HEK293 (cell line): ENCODE measurements around the gene ATF1.

Experiments used
- CTCF ChIP-seq: fragments of 450-650 bp; formaldehyde crosslinking; IDR thresholded peaks from 2 replicates; pipeline ENCODE4 v1.5.1; 2016; ENCODE audit warnings: missing biosample characterization, missing genetic modification characterization
- KLF16 ChIP-seq: fragments of 450-650 bp; formaldehyde crosslinking; IDR thresholded peaks from 2 replicates; pipeline ENCODE4 v1.5.1; 2017; ENCODE audit warnings: missing biosample characterization, missing genetic modification characterization
- TCF7L2 ChIP-seq: IDR thresholded peaks from 2 replicates; pipeline ENCODE4 v1.6.1; 2011; ENCODE audit warnings: low read depth, mild to moderate bottlenecking, inconsistent platforms, low read length, moderate library complexity, borderline replicate concordance
- ZBTB21 ChIP-seq: fragments of 450-650 bp; formaldehyde crosslinking; IDR thresholded peaks from 2 replicates; pipeline ENCODE4 v1.5.1; 2017; ENCODE audit warnings: missing biosample characterization, missing genetic modification characterization
- ZNF10 ChIP-seq: fragments of 450-650 bp; formaldehyde crosslinking; IDR thresholded peaks from 2 replicates; pipeline ENCODE4 v1.5.1; 2017; ENCODE audit warnings: missing biosample characterization, missing genetic modification characterization
- ZNF132 ChIP-seq: fragments of 450-650 bp; formaldehyde crosslinking; IDR thresholded peaks from 2 replicates; pipeline ENCODE4 v1.5.1; 2017; ENCODE audit warnings: missing biosample characterization, missing genetic modification characterization, borderline replicate concordance
- ZNF138 ChIP-seq: fragments of 450-650 bp; formaldehyde crosslinking; IDR thresholded peaks from 2 replicates; pipeline ENCODE4 v1.5.1; 2016; ENCODE audit warnings: missing biosample characterization, missing genetic modification characterization, borderline replicate concordance
- ZNF18 ChIP-seq: fragments of 450-650 bp; formaldehyde crosslinking; IDR thresholded peaks from 2 replicates; pipeline ENCODE4 v1.5.1; 2016; ENCODE audit warnings: missing biosample characterization, missing genetic modification characterization
- ZNF398 ChIP-seq: fragments of 450-650 bp; formaldehyde crosslinking; IDR thresholded peaks from 2 replicates; pipeline ENCODE4 v1.5.1; 2017; ENCODE audit warnings: missing biosample characterization, missing genetic modification characterization
- ZNF580 ChIP-seq: fragments of 450-650 bp; formaldehyde crosslinking; IDR thresholded peaks from 2 replicates; pipeline ENCODE4 v1.5.1; 2016; ENCODE audit warnings: missing biosample characterization, missing genetic modification characterization

GRCh38 chr12:50785406-50786001, 21.6 kb downstream of the ATF1 start:
- TF ChIP-seq KLF16 (no peak), CTCF (tag by site-specific recombination) (no peak), ZNF580 (tag by site-specific recombination) (no peak), ZNF18 (tag by site-specific recombination) (no peak), ZNF132 (tag by site-specific recombination) (no peak), ZNF138 (tag by site-specific recombination) (no peak), ZBTB21 (tag by site-specific recombination) (no peak), TCF7L2 (no peak), ZNF10 (tag by site-specific recombination) (no peak), ZNF398 (tag by site-specific recombination) (no peak)
